NCI-H187 treated with DMSO at 0.1 percent for 48 hours (cell line): ENCODE measurements around the gene MPV17L2.

Experiments used
- DNase-seq: peaks from one replicate; lab custom pipeline; 2025; lab: John Stamatoyannopoulos, UW

The MPV17L2 gene

GRCh38 chr19:18160971-18161635, 31.9 kb upstream of the MPV17L2 start:
- DNase-seq, result no peak

GRCh38 chr19:18161636-18162002, 31.4 kb upstream of the MPV17L2 start:
- DNase-seq, result no peak

GRCh38 chr19:18164072-18164471, 28.9 kb upstream of the MPV17L2 start:
- no peak for DNase-seq

- DNase-seq, result no peak
Observed at GRCh38 chr19:18165794-18166544, 27.0 kb upstream of the MPV17L2 start.

GRCh38 chr19:18167011-18167410, 26.0 kb upstream of the MPV17L2 start:
- DNase-seq, result no peak

GRCh38 chr19:18167975-18168645, 24.9 kb upstream of the MPV17L2 start:
- DNase-seq, result no peak

GRCh38 chr19:18168673-18169381, 24.2 kb upstream of the MPV17L2 start:
- no peak for DNase-seq

- DNase-seq, result no peak
Observed at GRCh38 chr19:18170714-18171255, 22.2 kb upstream of the MPV17L2 start.

- no peak for DNase-seq
Observed at GRCh38 chr19:18171605-18172327, 21.3 kb upstream of the MPV17L2 start.

GRCh38 chr19:18172331-18173053, 20.5 kb upstream of the MPV17L2 start:
- DNase-seq, result no peak

GRCh38 chr19:18173054-18173571, 19.9 kb upstream of the MPV17L2 start:
- no peak for DNase-seq

- DNase-seq, result no peak
Observed at GRCh38 chr19:18173572-18174288, 19.3 kb upstream of the MPV17L2 start, which contains the start of gene IFI30. Gene IFI30 (plus strand): TSS chr19:18173813. CDS start chr19:18173842, 29 bp downstream.

GRCh38 chr19:18174983-18175382, 18.0 kb upstream of the MPV17L2 start:
- no peak for DNase-seq

- DNase-seq, result no peak
Observed at GRCh38 chr19:18176367-18177310, 16.4 kb upstream of the MPV17L2 start.

- DNase-seq, result no peak
Observed at GRCh38 chr19:18179957-18180356, 13.1 kb upstream of the MPV17L2 start.

- no peak for DNase-seq
Observed at GRCh38 chr19:18183529-18183928, 9.5 kb upstream of the MPV17L2 start.

- DNase-seq, result no peak
Observed at GRCh38 chr19:18185538-18185937, 7.5 kb upstream of the MPV17L2 start.

- DNase-seq, result no peak
Observed at GRCh38 chr19:18190278-18190677, 2.7 kb upstream of the MPV17L2 start.

GRCh38 chr19:18191640-18192062, 1.4 kb upstream of the MPV17L2 start:
- DNase-seq, result no peak
